AML-193 (cell line): Measurements from ENCODE around the gene TBCK.
A peak's percentile ranks its signal among the peaks of the same experiment; 100 is the strongest.
"Not testable (repeated sequence)": the region's sequence is repeated elsewhere in the genome, so short reads cannot be mapped to it uniquely, and the experiment has no call there.

Experiments
- DNase-seq, 2 experiments: peaks; one replicate each; lab custom pipeline; 2025; lab: John Stamatoyannopoulos, UW

The TBCK gene

GRCh38 chr4:106321168-106321567 lies 5.2 kb upstream of the TBCK start:
- DNase-seq: not testable (repeated sequence)

- DNase-seq: no peak
Observed at GRCh38 chr4:106320235-106320634, 4.2 kb upstream of the TBCK start.

GRCh38 chr4:106318511-106318910 lies 2.5 kb upstream of the TBCK start:
- no peak for DNase-seq

DNA sequence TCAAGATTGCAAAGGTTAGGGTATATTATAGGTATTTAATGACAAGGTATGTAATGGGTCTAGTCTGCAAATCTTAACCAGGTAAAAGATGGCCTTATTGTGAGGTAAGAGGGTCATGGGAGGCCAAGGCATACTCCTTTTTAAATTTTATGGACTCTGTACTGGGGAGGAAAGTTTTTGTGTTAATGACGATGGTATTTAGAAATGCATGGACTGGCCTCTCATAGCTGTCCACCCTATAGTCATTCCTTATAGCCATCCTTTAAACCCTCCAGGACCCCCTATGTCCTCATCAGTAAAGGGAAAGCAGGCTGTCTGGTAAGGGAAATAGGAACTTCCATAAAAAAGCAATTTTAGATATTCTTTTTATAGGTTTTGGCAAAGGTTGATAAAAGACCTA lies 1.8 kb upstream of the TBCK start:
- DNase-seq: no peak

- DNase-seq: no peak
Observed at GRCh38 chr4:106316773-106317409, 882 bp upstream of the TBCK start.

- DNase-seq: peak; percentile 10 to 26
Observed at GRCh38 chr4:106315476-106315967, 487 bp downstream of the TBCK start.

- DNase-seq: no peak
Observed at GRCh38 chr4:106314960-106315359, 1.0 kb downstream of the TBCK start.

DNA sequence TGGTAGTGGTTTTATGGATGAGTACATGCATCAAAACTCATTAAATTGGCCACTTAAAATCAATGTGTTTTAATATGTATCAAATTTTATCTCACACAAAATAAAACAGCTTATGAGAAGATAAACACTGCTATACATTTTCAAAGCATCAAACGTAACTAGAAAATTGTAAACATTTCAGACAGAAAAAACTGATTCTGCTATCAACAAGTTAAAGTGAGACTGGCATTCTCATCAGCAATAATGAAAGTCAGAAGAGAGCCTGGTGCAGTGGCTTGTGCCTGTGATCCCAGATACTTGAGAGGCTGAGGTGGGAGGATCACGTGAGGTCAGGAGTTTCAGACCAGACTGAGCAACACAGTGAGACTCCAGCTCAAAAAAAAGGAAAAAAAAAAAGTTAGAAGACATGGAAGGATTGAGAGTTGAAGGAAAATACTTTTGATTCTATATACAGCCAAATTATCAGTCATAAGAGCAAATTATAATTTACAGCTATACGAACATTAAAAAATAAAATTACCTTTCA lies 2.9 kb downstream of the TBCK start:
- DNase-seq: no peak

DNA sequence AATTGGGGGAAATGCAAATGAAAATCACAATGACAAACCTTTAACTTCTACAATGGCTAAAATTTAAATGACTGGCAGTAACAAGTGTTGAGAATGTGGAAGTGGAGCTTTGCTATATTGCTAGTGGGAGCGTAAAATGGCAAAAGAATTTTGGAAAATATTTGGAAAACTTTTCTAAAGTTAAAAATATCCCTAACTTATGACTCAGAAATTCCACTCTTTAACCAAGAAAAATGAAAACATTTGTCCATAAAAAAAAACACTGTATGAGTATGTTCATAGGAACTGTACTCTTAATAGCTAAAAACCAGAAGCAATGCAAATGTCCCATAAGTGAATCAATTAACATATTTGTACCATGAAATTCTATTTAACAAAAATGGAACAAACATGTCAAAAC lies 3.6 kb downstream of the TBCK start:
- DNase-seq: no peak

DNA sequence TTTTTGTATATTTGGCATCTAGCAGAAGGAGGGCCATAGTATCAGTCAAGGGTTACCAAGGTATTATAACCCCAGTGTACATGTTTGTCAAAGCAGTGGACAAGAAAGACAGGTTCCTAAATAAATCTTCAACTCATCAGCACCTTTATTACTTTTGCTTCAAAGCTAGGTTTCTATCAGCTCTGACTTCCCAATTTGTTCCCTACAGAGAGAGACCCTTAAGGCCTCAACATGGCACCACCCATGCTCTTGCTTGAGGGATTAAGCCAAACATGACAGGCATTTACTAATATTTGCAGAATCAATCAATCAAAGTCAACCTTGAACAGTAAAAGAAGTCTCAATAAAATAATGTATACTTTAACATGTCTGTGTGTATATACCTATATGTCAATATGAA lies 9.4 kb downstream of the TBCK start:
- DNase-seq: no peak

DNA sequence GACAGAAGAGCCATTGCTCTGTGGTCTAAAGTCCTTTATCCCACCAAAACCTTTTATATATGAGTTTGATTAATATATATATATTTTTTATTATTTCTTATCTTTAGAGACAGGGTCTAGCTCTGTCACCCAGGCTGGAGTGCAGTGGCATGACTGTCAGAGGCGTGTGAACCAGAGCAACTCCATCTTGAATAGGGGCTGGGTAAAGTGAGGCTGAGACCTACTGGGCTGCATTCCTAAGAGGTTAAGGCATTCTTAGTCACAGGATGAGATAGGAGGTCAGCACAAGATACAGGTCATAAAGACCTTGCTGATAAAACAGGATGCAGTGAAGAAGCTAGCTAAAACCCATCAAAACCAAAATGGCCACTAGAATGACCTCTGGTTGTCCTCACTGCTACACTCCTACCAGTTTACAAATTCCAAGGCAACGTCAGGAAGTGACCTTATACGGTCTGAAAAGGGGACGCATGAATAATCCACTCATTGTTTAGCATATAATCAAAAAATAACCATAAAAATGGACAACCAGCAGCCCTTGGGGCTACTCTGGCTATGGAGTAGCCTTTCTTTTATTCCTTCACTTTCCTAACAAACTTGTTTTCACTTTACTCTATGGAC lies 10.5 kb downstream of the TBCK start:
- no peak for DNase-seq

DNA sequence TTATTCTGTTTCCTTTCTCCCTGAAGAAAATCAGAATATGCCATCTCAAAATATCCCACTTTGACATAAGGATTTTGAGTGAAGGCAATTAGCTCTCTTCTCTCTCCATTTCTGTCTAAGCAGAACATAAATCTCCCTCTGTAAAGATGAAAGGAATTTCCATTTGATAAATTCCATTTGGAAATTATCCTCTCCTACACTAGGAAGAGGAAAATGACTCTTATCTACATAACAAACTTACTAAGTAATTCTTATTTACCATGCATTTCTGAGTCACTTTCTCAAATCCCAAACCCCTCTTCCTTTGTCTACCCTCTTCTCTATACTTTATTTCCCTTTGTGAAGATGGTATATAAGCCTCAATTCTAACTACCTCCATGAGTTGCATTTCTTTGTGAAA lies 11.4 kb downstream of the TBCK start:
- DNase-seq: no peak

DNA sequence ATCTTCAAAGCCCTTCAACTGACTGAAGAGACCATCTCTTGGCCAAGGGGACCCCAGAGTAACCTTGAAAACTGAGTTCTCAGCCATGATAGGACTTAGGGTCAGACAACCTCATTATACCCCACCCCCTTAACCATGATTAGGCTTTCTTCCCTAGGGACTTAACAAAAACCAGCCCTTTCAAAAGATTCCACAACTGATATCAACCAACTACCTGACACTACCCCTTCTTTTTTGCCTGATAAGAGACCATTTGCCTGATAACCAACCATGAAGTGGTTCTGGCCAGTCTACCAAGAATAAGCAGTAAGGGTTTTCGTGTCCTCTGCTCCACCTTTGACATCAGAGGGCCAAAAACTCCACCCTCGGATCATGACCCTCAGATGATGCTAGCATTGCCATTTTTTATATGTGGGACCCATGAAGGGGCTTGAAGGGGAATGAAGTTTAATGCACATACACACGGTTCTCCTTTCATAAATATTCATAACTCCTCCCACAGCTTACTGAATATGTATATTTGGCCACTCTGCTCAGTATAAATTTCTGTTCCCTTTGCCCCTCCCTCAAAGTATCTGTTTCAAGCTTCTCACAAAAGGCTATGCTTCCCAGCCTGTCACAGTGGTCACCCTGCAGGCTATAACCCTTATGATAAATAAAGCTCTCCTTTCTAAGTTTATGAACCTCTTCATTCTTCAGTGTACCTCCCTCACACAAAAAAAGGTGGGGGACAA lies 12.3 kb downstream of the TBCK start:
- DNase-seq: no peak

DNA sequence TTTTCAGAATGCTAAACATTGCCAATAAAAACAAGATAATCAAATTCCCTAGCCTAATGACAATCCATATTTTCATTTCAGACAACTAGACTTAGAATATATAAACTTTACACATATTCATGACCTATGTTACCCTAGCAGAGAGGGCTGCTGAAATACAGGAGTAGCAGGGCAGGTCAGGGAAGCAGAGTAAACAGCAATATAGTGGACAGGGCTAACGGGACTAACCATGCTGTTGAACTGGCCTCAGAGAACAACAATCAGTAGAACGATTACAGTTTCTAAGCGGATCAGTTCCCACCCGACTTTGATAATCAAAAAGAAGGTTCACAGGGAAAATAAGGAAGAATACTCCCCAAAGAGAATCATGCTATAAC lies 14.0 kb downstream of the TBCK start:
- no peak for DNase-seq

DNA sequence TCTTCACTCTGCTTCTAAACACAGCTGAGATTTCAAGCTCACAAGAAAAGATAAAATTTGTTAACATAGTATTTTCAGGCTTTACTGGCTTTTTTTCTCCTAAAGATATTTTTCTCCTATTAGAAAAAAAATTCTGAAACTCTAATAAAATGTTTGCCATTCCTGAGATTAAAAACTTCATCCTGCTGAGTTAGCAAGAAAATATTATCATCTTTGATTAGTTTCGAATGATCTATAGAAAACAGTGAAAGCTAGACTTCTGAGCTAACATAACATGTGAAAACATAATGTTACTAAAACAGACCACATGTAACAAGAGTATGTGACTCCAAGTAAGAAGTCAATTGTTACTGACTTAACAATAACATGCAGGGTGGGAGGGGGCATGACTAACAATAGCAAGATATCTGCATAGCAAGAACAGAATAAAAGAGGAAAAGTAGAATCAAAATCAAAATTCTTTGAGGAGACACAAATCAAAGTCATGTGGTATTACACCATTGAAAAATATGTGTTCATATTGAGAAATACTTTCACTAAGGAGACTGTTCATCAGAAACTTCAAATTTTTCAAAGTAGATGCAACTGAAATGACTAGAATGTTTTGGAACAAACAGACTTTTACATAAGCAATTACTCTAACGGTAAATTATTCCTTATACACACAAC lies 14.5 kb downstream of the TBCK start:
- DNase-seq: no peak

GRCh38 chr4:106299977-106300376 lies 16.0 kb downstream of the TBCK start:
- no peak for DNase-seq

- no peak for DNase-seq
Observed at GRCh38 chr4:106297245-106298035, 18.6 kb downstream of the TBCK start.

DNA sequence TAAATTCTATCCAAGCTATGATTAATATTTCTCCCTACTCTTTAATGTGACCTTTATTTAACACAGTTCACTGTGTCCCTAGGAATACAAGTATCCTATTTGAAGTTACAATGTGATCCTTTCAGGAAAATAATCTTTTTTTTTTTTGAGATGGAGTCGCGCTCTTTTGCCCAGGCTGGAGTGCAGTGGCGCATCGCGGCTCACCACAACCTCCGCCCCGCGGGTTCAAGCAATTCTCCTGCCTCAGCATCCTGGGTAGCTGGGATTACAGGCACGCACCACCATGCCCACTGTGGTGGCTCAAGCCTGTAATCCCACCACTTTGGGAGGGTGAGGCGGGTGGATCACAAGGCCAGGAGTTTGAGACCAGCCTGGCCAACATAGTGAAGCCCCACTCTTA lies 21.9 kb downstream of the TBCK start:
- DNase-seq: no peak

- no peak for DNase-seq
Observed at GRCh38 chr4:106291678-106292077, 24.3 kb downstream of the TBCK start.

GRCh38 chr4:106289737-106290136 lies 26.3 kb downstream of the TBCK start:
- no peak for DNase-seq

GRCh38 chr4:106287353-106287969 lies 28.5 kb downstream of the TBCK start:
- peak; percentile 52 to 56 for DNase-seq
